ENCODE data around the gene PSMA8. TPM values are rescaled to one million over a fixed set of nuclear protein-coding genes. Genes with fewer than 3 reads are reported as not detected.
"Not testable (repeated sequence)": the region's sequence is repeated elsewhere in the genome, so short reads cannot be mapped to it uniquely, and the experiment has no call there.

Gene PSMA8
- total and polyA plus RNA-seq, 8 donors = 0.10 to 0.31 TPM; not detected in 6

- Histone ChIP-seq H3K36me3 (no peaks in the 10 kb centered on the region), H3K27me3 (no peaks in the 10 kb centered on the region), H3K9me3 (no peaks in the 10 kb centered on the region), H3K4me3 (no peak overlapping the region), H3K27ac (no peak overlapping the region), H3K4me1 (no peaks in the 10 kb centered on the region)
- DNase-seq = no peak
- 65 to 81% (median 73%) methylated on average over 5 of the region's 5 CpGs for WGBS, 5 donors
- TF ChIP-seq EP300 (IDR thresholded peaks at IDR 0.05) (no peak), POLR2AphosphoS5 (IDR thresholded peaks at IDR 0.05) (no peak), CTCF (IDR thresholded peaks at IDR 0.05) (no peak), POLR2A (IDR thresholded peaks at IDR 0.05) (no peak)
- intact Hi-C loops (cut with DNase I; ENCODE audit: low total_unique reads) = no loop called here
These were observed 5.9 kb upstream of the PSMA8 start for GRCh38 chr18:26127786-26128185.

- intact Hi-C loops (cut with DNase I; ENCODE audit: low total_unique reads); H3K36me3 ChIP-seq; H3K4me3 ChIP-seq; H3K9me3 ChIP-seq; DNase-seq; H3K4me1 ChIP-seq; H3K27ac ChIP-seq; H3K27me3 ChIP-seq: not testable (repeated sequence)
- WGBS, 5 donors = 53 to 86% (median 72%) methylated on average over 2 of the region's 2 CpGs
These were observed 5.5 kb upstream of the PSMA8 start for GRCh38 chr18:26128192-26128591.

- Histone ChIP-seq H3K36me3 (no peaks in the 10 kb centered on the region), H3K27ac (no peak overlapping the region), H3K4me3 (no peak overlapping the region), H3K4me1 (no peaks in the 10 kb centered on the region), H3K9me3 (peaks cover 0 to 6% (median 0%) of the 10 kb centered on the region in 4 donors), H3K27me3 (no peaks in the 10 kb centered on the region)
- 84 to 92% (median 85%) methylated on average over 6 of the region's 6 CpGs for WGBS, 5 donors
- TF ChIP-seq POLR2AphosphoS5 (IDR thresholded peaks at IDR 0.05) = no peak
- TF ChIP-seq CTCF (IDR thresholded peaks at IDR 0.05) = no peak
- no peak for TF ChIP-seq EP300 (IDR thresholded peaks at IDR 0.05)
- no peak for TF ChIP-seq POLR2A (IDR thresholded peaks at IDR 0.05)
- intact Hi-C loops (cut with DNase I; ENCODE audit: low total_unique reads) = no loop called here
- no peak for DNase-seq
These were observed 438 bp downstream of the PSMA8 start for GRCh38 chr18:26134107-26134506.

GRCh38 chr18:26135548-26135947, 1.9 kb downstream of the PSMA8 start:
- no peak overlapping the region for H3K4me3 ChIP-seq
- intact Hi-C loops (cut with DNase I; ENCODE audit: low total_unique reads) = no loop called here
- no peaks in the 10 kb centered on the region for H3K27me3 ChIP-seq
- H3K4me1 ChIP-seq = no peaks in the 10 kb centered on the region
- no peak for TF ChIP-seq EP300 (IDR thresholded peaks at IDR 0.05)
- no peak for TF ChIP-seq POLR2A (IDR thresholded peaks at IDR 0.05)
- TF ChIP-seq CTCF (IDR thresholded peaks at IDR 0.05) = no peak
- no peak for TF ChIP-seq POLR2AphosphoS5 (IDR thresholded peaks at IDR 0.05)
- WGBS, 5 donors = 79 to 93% (median 85%) methylated on average over 1 of the region's 1 CpG
- no peaks in the 10 kb centered on the region for H3K36me3 ChIP-seq
- peaks cover 0 to 6% (median 0%) of the 10 kb centered on the region in 4 donors for H3K9me3 ChIP-seq
- no peak for DNase-seq
- no peak overlapping the region for H3K27ac ChIP-seq

GRCh38 chr18:26157326-26157725, 23.7 kb downstream of the PSMA8 start:
- WGBS, 5 donors = 51 to 65% (median 57%) methylated on average over 3 of the region's 3 CpGs
- intact Hi-C loops (cut with DNase I; ENCODE audit: low total_unique reads) = no loop called here
- no peaks in the 10 kb centered on the region for H3K4me1 ChIP-seq
- no peaks in the 10 kb centered on the region for H3K9me3 ChIP-seq
- no peak overlapping the region for H3K4me3 ChIP-seq
- no peaks in the 10 kb centered on the region for H3K27me3 ChIP-seq
- DNase-seq = no peak
- no peaks in the 10 kb centered on the region for H3K36me3 ChIP-seq
- no peak for TF ChIP-seq POLR2A (IDR thresholded peaks at IDR 0.05)
- no peak for TF ChIP-seq CTCF (IDR thresholded peaks at IDR 0.05)
- no peak for TF ChIP-seq POLR2AphosphoS5 (IDR thresholded peaks at IDR 0.05)
- no peak for TF ChIP-seq EP300 (IDR thresholded peaks at IDR 0.05)
- no peak overlapping the region for H3K27ac ChIP-seq
